Central memory CD8-positive, alpha-beta T cell (primary cell): ENCODE data around the gene GUK1.

Experiments
- ATAC-seq: fragments of 150-1000 bp; cut with Tn5 transposase; replicated peaks from 2 replicates; pipeline ENCODE4 v1.10.0; 2022; ENCODE audit warnings: mild to moderate bottlenecking, moderate FRiP score, moderate number of reproducible peaks; ENCODE audit not compliant: poor library complexity, severe bottlenecking; ENCODE audit errors: extremely low read depth
- DNase-seq, 2 donors: peaks; one replicate each; pipeline ENCODE4 v3.0.0; 2021; ENCODE audit warnings: low spot score in 2 of 2
- H3K27ac Mint-ChIP-seq: one replicate; pipeline ENCODE4 v1.8.0; 2022; ENCODE audit warnings: low read depth, mild to moderate bottlenecking, moderate library complexity, mixed read lengths
- H3K27me3 Mint-ChIP-seq: one replicate; pipeline ENCODE4 v1.8.0; 2022; ENCODE audit warnings: mixed read lengths
- H3K36me3 Mint-ChIP-seq: one replicate; pipeline ENCODE4 v1.8.0; 2022; ENCODE audit warnings: mild to moderate bottlenecking, moderate library complexity, mixed read lengths; ENCODE audit not compliant: insufficient read depth
- H3K4me1 Mint-ChIP-seq: one replicate; pipeline ENCODE4 v1.8.0; 2022; ENCODE audit warnings: mixed read lengths
- H3K4me3 Mint-ChIP-seq: one replicate; pipeline ENCODE4 v1.8.0; 2022; ENCODE audit warnings: mild to moderate bottlenecking, moderate library complexity, mixed read lengths
- H3K9me3 Mint-ChIP-seq: one replicate; pipeline ENCODE4 v1.8.0; 2022; ENCODE audit warnings: mixed read lengths

Gene GUK1

GRCh38 chr1:228150461-228151179 lies 10.5 kb downstream of the GUK1 start:
- H3K36me3 Mint-ChIP-seq = peaks cover 29% of the 10 kb centered on the region
- H3K4me1 Mint-ChIP-seq = peaks cover 6% of the 10 kb centered on the region
- H3K27ac Mint-ChIP-seq = peak overlapping the region; percentile 22
- no peak for ATAC-seq
- H3K4me3 Mint-ChIP-seq = no peak overlapping the region
- no peaks in the 10 kb centered on the region for H3K9me3 Mint-ChIP-seq
- no peaks in the 10 kb centered on the region for H3K27me3 Mint-ChIP-seq
- DNase-seq = no peak

- Mint-ChIP-seq H3K27me3 (no peaks in the 10 kb centered on the region), H3K9me3 (no peaks in the 10 kb centered on the region), H3K36me3 (peaks cover 29% of the 10 kb centered on the region), H3K4me3 (no peak overlapping the region), H3K4me1 (peaks cover 6% of the 10 kb centered on the region), H3K27ac (peak overlapping the region; percentile 85)
- DNase-seq (no peak), ATAC-seq (no peak)
Measured at GRCh38 chr1:228151180-228151925, 11.3 kb downstream of the GUK1 start.

GRCh38 chr1:228152097-228152917 lies 12.2 kb downstream of the GUK1 start:
- ATAC-seq (no peak), DNase-seq (no peak)
- Mint-ChIP-seq H3K9me3 (no peaks in the 10 kb centered on the region), H3K36me3 (peaks cover 30% of the 10 kb centered on the region), H3K27ac (peak overlapping the region; percentile 85), H3K4me1 (peaks cover 6% of the 10 kb centered on the region), H3K4me3 (no peak overlapping the region), H3K27me3 (no peaks in the 10 kb centered on the region)

- Mint-ChIP-seq H3K4me1 (peaks cover 6% of the 10 kb centered on the region), H3K4me3 (no peak overlapping the region), H3K36me3 (peaks cover 30% of the 10 kb centered on the region), H3K9me3 (no peaks in the 10 kb centered on the region), H3K27ac (peak overlapping the region; percentile 85), H3K27me3 (no peaks in the 10 kb centered on the region)
- ATAC-seq = no peak
- DNase-seq = no peak
Measured at GRCh38 chr1:228152918-228153258, 12.8 kb downstream of the GUK1 start.

GRCh38 chr1:228154021-228154669 lies 14.1 kb downstream of the GUK1 start:
- Mint-ChIP-seq H3K9me3 (no peaks in the 10 kb centered on the region), H3K27ac (no peak overlapping the region), H3K4me1 (peaks cover 6% of the 10 kb centered on the region), H3K27me3 (no peaks in the 10 kb centered on the region), H3K36me3 (peaks cover 23% of the 10 kb centered on the region), H3K4me3 (no peak overlapping the region)
- DNase-seq (no peak), ATAC-seq (no peak)

- no peak for DNase-seq
- peak overlapping the region; percentile 38 for H3K27ac Mint-ChIP-seq
- peaks cover 6% of the 10 kb centered on the region for H3K4me1 Mint-ChIP-seq
- no peak for ATAC-seq
- H3K9me3 Mint-ChIP-seq = no peaks in the 10 kb centered on the region
- H3K4me3 Mint-ChIP-seq = no peak overlapping the region
- no peaks in the 10 kb centered on the region for H3K27me3 Mint-ChIP-seq
- peaks cover 20% of the 10 kb centered on the region for H3K36me3 Mint-ChIP-seq
Measured at GRCh38 chr1:228154670-228155571, 14.8 kb downstream of the GUK1 start.

- H3K4me1 Mint-ChIP-seq = peaks cover 6% of the 10 kb centered on the region
- peaks cover 20% of the 10 kb centered on the region for H3K36me3 Mint-ChIP-seq
- no peak for ATAC-seq
- H3K9me3 Mint-ChIP-seq = no peaks in the 10 kb centered on the region
- no peak overlapping the region for H3K4me3 Mint-ChIP-seq
- DNase-seq = no peak
- H3K27me3 Mint-ChIP-seq = no peaks in the 10 kb centered on the region
- H3K27ac Mint-ChIP-seq = peak overlapping the region; percentile 38
Measured at GRCh38 chr1:228155596-228156514, 15.8 kb downstream of the GUK1 start.

GRCh38 chr1:228156515-228156881 lies 16.4 kb downstream of the GUK1 start:
- DNase-seq (no peak), ATAC-seq (no peak)
- no peaks in the 10 kb centered on the region for H3K27me3 Mint-ChIP-seq
- H3K36me3 Mint-ChIP-seq = peaks cover 16% of the 10 kb centered on the region
- no peak overlapping the region for H3K27ac Mint-ChIP-seq
- peaks cover 6% of the 10 kb centered on the region for H3K4me1 Mint-ChIP-seq
- H3K4me3 Mint-ChIP-seq = peak overlapping the region; percentile 29
- no peaks in the 10 kb centered on the region for H3K9me3 Mint-ChIP-seq

GRCh38 chr1:228156941-228157728 lies 17.1 kb downstream of the GUK1 start:
- peaks cover 15% of the 10 kb centered on the region for H3K36me3 Mint-ChIP-seq
- ATAC-seq (peak; percentile 34), DNase-seq (no peak)
- peaks cover 8% of the 10 kb centered on the region for H3K4me1 Mint-ChIP-seq
- no peaks in the 10 kb centered on the region for H3K27me3 Mint-ChIP-seq
- no peaks in the 10 kb centered on the region for H3K9me3 Mint-ChIP-seq
- peak overlapping the region; percentile 29 for H3K4me3 Mint-ChIP-seq
- no peak overlapping the region for H3K27ac Mint-ChIP-seq

GRCh38 chr1:228157729-228158126 lies 17.6 kb downstream of the GUK1 start:
- no peaks in the 10 kb centered on the region for H3K9me3 Mint-ChIP-seq
- no peaks in the 10 kb centered on the region for H3K27me3 Mint-ChIP-seq
- peaks cover 8% of the 10 kb centered on the region for H3K4me1 Mint-ChIP-seq
- H3K36me3 Mint-ChIP-seq = peaks cover 13% of the 10 kb centered on the region
- no peak for ATAC-seq
- H3K27ac Mint-ChIP-seq = no peak overlapping the region
- no peak for DNase-seq
- no peak overlapping the region for H3K4me3 Mint-ChIP-seq
